K562 (cell line): Measurements from ENCODE around the gene SERPINE2. TPM values are rescaled to one million over a fixed set of nuclear protein-coding genes. Genes with fewer than 3 reads are reported as not detected.

Experiments used
- BDP1 ChIP-seq: IDR thresholded peaks from 3 replicates; pipeline ENCODE4 v1.6.1; 2011; ENCODE audit not compliant: insufficient read length, insufficient read depth
- CREB3L1 ChIP-seq: fragments of 450-650 bp; IDR thresholded peaks from 2 replicates; pipeline ENCODE4 v1.6.1; 2014; ENCODE audit warnings: low read depth, mild to moderate bottlenecking, moderate library complexity, borderline replicate concordance
- ERF ChIP-seq: fragments of 450-650 bp; formaldehyde crosslinking; IDR thresholded peaks from 2 replicates; pipeline ENCODE4 v1.4.0; 2020; ENCODE audit warnings: mild to moderate bottlenecking, mixed read lengths
- FOXO4 ChIP-seq: fragments of 450-650 bp; formaldehyde crosslinking; IDR thresholded peaks from 2 replicates; pipeline ENCODE4 v1.4.0; 2020; ENCODE audit warnings: mild to moderate bottlenecking, moderate library complexity
- PHTF2 ChIP-seq: fragments of 250-450 bp; sonication (Bioruptor Pico); IDR thresholded peaks from 2 replicates; pipeline ENCODE4 v1.5.0; 2021; ENCODE audit warnings: mild to moderate bottlenecking
- RFX7 ChIP-seq: fragments of 250-450 bp; sonication (Bioruptor Pico); IDR thresholded peaks from 2 replicates; pipeline ENCODE4 v1.5.1; 2021; ENCODE audit warnings: mild to moderate bottlenecking
- SPI1 ChIP-seq: IDR thresholded peaks from 2 replicates; pipeline ENCODE4 v1.6.1; 2011; ENCODE audit warnings: low read depth, low read length, control low read depth, borderline replicate concordance
- ZBTB40 ChIP-seq, 2 experiments: fragments of 450-650 bp in 1 of 2; sonication (generic) in 1 of 2; formaldehyde crosslinking in 1 of 2; IDR thresholded peaks; 2 replicates each; pipeline versions ENCODE4 v1.7.1 to v1.9.0; 2016 to 2022; ENCODE audit warnings: inconsistent platforms in 1 of 2, mild to moderate bottlenecking in 1 of 2, missing genetic modification reagents in 1 of 2
- ZEB2 ChIP-seq: fragments of 450-650 bp; IDR thresholded peaks from 2 replicates; pipeline ENCODE4 v1.6.1; 2016
- ZNF589 ChIP-seq: fragments of 200-800 bp; sonication (Bioruptor generic); IDR thresholded peaks from 2 replicates; pipeline ENCODE4 v1.6.1; 2016; ENCODE audit warnings: low read depth, missing genetic modification characterization, missing compliant biosample characterization
- ZNF668 ChIP-seq: fragments of 250-450 bp; sonication (Bioruptor Pico); IDR thresholded peaks from 2 replicates; pipeline ENCODE4 v1.8.0; 2022; ENCODE audit warnings: mild to moderate bottlenecking, inconsistent platforms
- ZNF778 ChIP-seq: fragments of 450-650 bp; formaldehyde crosslinking; IDR thresholded peaks from 2 replicates; pipeline ENCODE4 v1.4.0; 2020; ENCODE audit warnings: mild to moderate bottlenecking, moderate library complexity
- ZSCAN32 ChIP-seq: fragments of 450-650 bp; formaldehyde crosslinking; IDR thresholded peaks from 2 replicates; pipeline ENCODE4 v1.4.0; 2020; ENCODE audit warnings: mild to moderate bottlenecking, moderate library complexity
- polyA plus RNA-seq, 8 experiments: library from polyadenylated mRNA; depleted of rRNA in 4 of 8; stranded (reverse) in 5 of 8; unstranded in 3 of 8; fragments of >200 nt; fragmentation: Nextera tagmentation in 2 of 8; fragmentation: Illumina TruSeq in 1 of 8; extraction: Ambion mirVana in 2 of 8; extraction: Trizol in 1 of 8; gene quantifications; 2 replicates each; pipeline versions ENCODE4 v1.2.1 to v1.2.3, GENCODE V29; 2011 to 2014; ENCODE audit warnings: inconsistent platforms in 1 of 8, missing spikeins in 1 of 8
- total RNA-seq, 7 experiments: library from RNA; depleted of rRNA in 6 of 7; stranded (reverse); fragments of >200 nt in 6 of 7; fragmentation: Illumina TruSeq in 2 of 7; extraction: Trizol in 2 of 7; gene quantifications; 2 replicates each; pipeline versions ENCODE4 v1.2.1 to v1.2.3, GENCODE V29; 2011 to 2021; ENCODE audit warnings: low replicate concordance in 1 of 7
- TF ChIP-seq, protein P1 (sequence below): fragments of 450-650 bp; IDR thresholded peaks from 2 replicates; pipeline ENCODE4 v1.6.1; 2018; ENCODE audit warnings: mild to moderate bottlenecking, low read depth; ENCODE audit not compliant: partially characterized antibody

The SERPINE2 gene
- total and polyA plus RNA-seq, 9 of the 15 experiments (the other 6 are each of a cell fraction or from before 2014, with no cell fraction given) = 0.03 to 0.16 (median 0.13) TPM; not detected in 6

GRCh38 chr2:223944703-223945531 lies 94.2 kb downstream of the SERPINE2 start, which contains the start of gene WDFY1 (continued):
- TF ChIP-seq, protein P1, sequence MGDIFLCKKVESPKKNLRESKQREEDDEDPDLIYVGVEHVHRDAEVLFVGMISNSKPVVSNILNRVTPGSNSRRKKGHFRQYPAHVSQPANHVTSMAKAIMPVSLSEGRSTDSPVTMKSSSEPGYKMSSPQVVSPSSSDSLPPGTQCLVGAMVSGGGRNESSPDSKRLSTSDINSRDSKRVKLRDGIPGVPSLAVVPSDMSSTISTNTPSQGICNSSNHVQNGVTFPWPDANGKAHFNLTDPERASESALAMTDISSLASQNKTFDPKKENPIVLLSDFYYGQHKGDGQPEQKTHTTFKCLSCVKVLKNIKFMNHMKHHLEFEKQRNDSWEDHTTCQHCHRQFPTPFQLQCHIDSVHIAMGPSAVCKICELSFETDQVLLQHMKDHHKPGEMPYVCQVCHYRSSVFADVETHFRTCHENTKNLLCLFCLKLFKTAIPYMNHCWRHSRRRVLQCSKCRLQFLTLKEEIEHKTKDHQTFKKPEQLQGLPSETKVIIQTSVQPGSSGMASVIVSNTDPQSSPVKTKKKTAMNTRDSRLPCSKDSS = no peak
- no peak for TF ChIP-seq ZEB2
- TF ChIP-seq BDP1 = no peak
- TF ChIP-seq RFX7 = no peak
- TF ChIP-seq CREB3L1 = no peak
- TF ChIP-seq ZNF668 (CRISPR knock-in tag) = no peak
- no peak for TF ChIP-seq FOXO4 (CRISPR knock-in tag)
- no peak for TF ChIP-seq ZNF589 (CRISPR knock-in tag)
- TF ChIP-seq ERF = no peak; the same call in 1 of the 2 replicates
- TF ChIP-seq PHTF2 (CRISPR knock-in tag) = no peak
- TF ChIP-seq ZSCAN32 (CRISPR knock-in tag) = no peak
- no peak for TF ChIP-seq ZNF778 (CRISPR knock-in tag)
- peak; percentile 81 for TF ChIP-seq ZBTB40 (IDR thresholded peaks at IDR 0.05)
- no peak for TF ChIP-seq ZBTB40 (CRISPR knock-in tag; IDR thresholded peaks at IDR 0.05)
- no peak for TF ChIP-seq SPI1
